GM23338 (cell line): ENCODE results near the gene FBXW7. TPM values are rescaled to one million over a fixed set of nuclear protein-coding genes. Genes with fewer than 3 reads are reported as not detected.

Experiments used
- ATAC-seq: fragments of 200-7000 bp; cut with Tn5 transposase; 3 replicates; pipeline ENCODE4 v1.9.1; 2020
- DNase-seq: peaks from one replicate; pipeline ENCODE4 v3.0.0-alpha.2; 2015; ENCODE audit warnings: low spot score
- H2AFZ ChIP-seq: fragments of 200-600 bp; sonication (generic); 2 replicates; pipeline ENCODE4 v1.8.0; 2016; ENCODE audit warnings: antibody characterized with exemption, mild to moderate bottlenecking, moderate library complexity
- H3F3A ChIP-seq: fragments of 200-600 bp; sonication (generic); replicated peaks from 2 replicates; pipeline ENCODE4 v1.8.0; 2017; ENCODE audit warnings: antibody characterized with exemption, mixed run types, low read depth
- H3K27ac ChIP-seq: fragments of 200-600 bp; sonication (generic); 2 replicates; pipeline ENCODE4 v1.6.1; 2016; ENCODE audit warnings: low read depth
- H3K27me3 ChIP-seq: fragments of 200-600 bp; sonication (generic); 2 replicates; pipeline ENCODE4 v1.8.0; 2016; ENCODE audit warnings: mild to moderate bottlenecking, mixed run types, moderate library complexity; ENCODE audit not compliant: insufficient read depth
- H3K36me3 ChIP-seq: fragments of 200-600 bp; sonication (generic); 2 replicates; pipeline ENCODE4 v1.8.0; 2016; ENCODE audit warnings: mild to moderate bottlenecking; ENCODE audit not compliant: insufficient read depth
- H3K4me1 ChIP-seq: fragments of 200-600 bp; sonication (generic); 2 replicates; pipeline ENCODE4 v1.8.0; 2016; ENCODE audit warnings: mild to moderate bottlenecking, moderate library complexity; ENCODE audit not compliant: insufficient read depth
- H3K4me2 ChIP-seq: fragments of 200-600 bp; sonication (generic); 2 replicates; pipeline ENCODE4 v1.7.1; 2017; ENCODE audit warnings: mixed run types
- H3K4me3 ChIP-seq: fragments of 200-600 bp; sonication (generic); 2 replicates; pipeline ENCODE4 v1.6.1; 2016; ENCODE audit warnings: mixed run types
- H3K79me2 ChIP-seq: fragments of 200-600 bp; sonication (generic); replicated peaks from 2 replicates; pipeline ENCODE4 v1.8.0; 2017; ENCODE audit warnings: mild to moderate bottlenecking; ENCODE audit not compliant: insufficient read depth
- H3K9me2 ChIP-seq: fragments of 200-600 bp; sonication (generic); 2 replicates; pipeline ENCODE4 v1.8.0; 2017; ENCODE audit not compliant: insufficient read depth
- H4K20me1 ChIP-seq: fragments of 200-600 bp; sonication (generic); replicated peaks from 2 replicates; pipeline ENCODE4 v1.8.0; 2017; ENCODE audit warnings: mild to moderate bottlenecking; ENCODE audit not compliant: insufficient read depth
- H3K27ac Mint-ChIP-seq: 2 replicates; pipeline ENCODE4 v1.8.0; 2020; ENCODE audit warnings: inconsistent platforms, mild to moderate bottlenecking, moderate library complexity, mixed read lengths
- H3K27me3 Mint-ChIP-seq: 3 replicates; pipeline ENCODE4 v1.8.0; 2022; ENCODE audit warnings: low read depth, mild to moderate bottlenecking, moderate library complexity, mixed read lengths, inconsistent platforms; ENCODE audit not compliant: insufficient read depth, poor library complexity
- H3K36me3 Mint-ChIP-seq: 3 replicates; pipeline ENCODE4 v1.8.0; 2021; ENCODE audit warnings: low read depth, mild to moderate bottlenecking, inconsistent platforms, moderate library complexity, mixed read lengths
- H3K4me1 Mint-ChIP-seq: 3 replicates; pipeline ENCODE4 v1.8.0; 2020; ENCODE audit warnings: mild to moderate bottlenecking, inconsistent platforms, mixed read lengths
- H3K4me3 Mint-ChIP-seq: 3 replicates; pipeline ENCODE4 v1.8.0; 2021; ENCODE audit warnings: moderate library complexity, mild to moderate bottlenecking, inconsistent platforms, mixed read lengths
- H3K9me3 Mint-ChIP-seq: 3 replicates; pipeline ENCODE4 v1.8.0; 2020; ENCODE audit warnings: moderate library complexity, mild to moderate bottlenecking, inconsistent platforms, mixed read lengths
- EZH2 ChIP-seq: fragments of 200-600 bp; sonication (generic); IDR thresholded peaks from one replicate; pipeline ENCODE4 v1.8.0; 2017; ENCODE audit warnings: antibody characterized with exemption, mild to moderate bottlenecking, low read depth; ENCODE audit not compliant: unreplicated experiment
- JUNB ChIP-seq: IDR thresholded peaks from one replicate; pipeline ENCODE4 v1.6.1; 2016; ENCODE audit warnings: antibody characterized with exemption; ENCODE audit not compliant: unreplicated experiment
- NANOG ChIP-seq: IDR thresholded peaks from 2 replicates; pipeline ENCODE4 v1.6.1; 2016; ENCODE audit warnings: antibody characterized with exemption, borderline replicate concordance
- STAT1 ChIP-seq: IDR thresholded peaks from one replicate; pipeline ENCODE4 v1.6.1; 2016; ENCODE audit warnings: antibody characterized with exemption; ENCODE audit not compliant: unreplicated experiment
- ZNF331 ChIP-seq: fragments of 250-450 bp; sonication (Bioruptor Pico); IDR thresholded peaks from 2 replicates; pipeline ENCODE4 v1.5.0; 2020; ENCODE audit warnings: low read depth, mild to moderate bottlenecking, moderate library complexity
- ZNF462 ChIP-seq: fragments of 250-450 bp; sonication (Bioruptor Pico); IDR thresholded peaks from 2 replicates; pipeline ENCODE4 v1.5.0; 2020; ENCODE audit warnings: mild to moderate bottlenecking, moderate library complexity
- polyA plus RNA-seq: library from polyadenylated mRNA; unstranded; fragments of >200 nt; fragmentation: Nextera tagmentation; extraction: Ambion mirVana; gene quantifications from 2 replicates; pipeline ENCODE4 v1.2.1, GENCODE V29; 2016
- total RNA-seq: library from RNA; depleted of rRNA; stranded (reverse); fragments of >200 nt; shearing (Covaris generic); gene quantifications from 2 replicates; pipeline ENCODE4 v1.2.3, GENCODE V29; 2014
- TF ChIP-seq, protein P1 (sequence below): IDR thresholded peaks from one replicate; pipeline ENCODE4 v1.6.1; 2018; ENCODE audit warnings: antibody characterized with exemption; ENCODE audit not compliant: unreplicated experiment

FBXW7 gene
- total and polyA plus RNA-seq, 2 experiments from 2014 or later: 25.8 to 34.7 TPM

GRCh38 chr4:152458801-152459302, 77.0 kb downstream of the FBXW7 start (continued):
- TF ChIP-seq ZNF462 (CRISPR knock-in tag): no peak

DNA sequence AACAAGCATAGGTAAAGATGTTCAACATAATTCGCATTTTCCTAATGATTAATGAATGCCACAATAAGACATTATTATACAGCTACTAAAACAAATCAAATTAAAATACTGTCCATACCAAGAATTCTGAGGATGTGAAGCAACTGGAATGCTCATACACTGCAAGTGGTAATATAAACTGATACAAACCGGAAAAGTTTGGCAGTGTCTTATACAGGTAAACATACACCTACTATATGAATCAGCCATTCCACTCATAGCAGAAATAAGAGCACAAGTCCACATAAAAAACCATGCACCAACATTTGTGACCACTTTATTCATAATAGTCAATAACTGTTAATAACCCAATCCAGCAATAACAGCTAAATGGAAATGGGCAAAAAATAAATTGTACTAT, 79.3 kb downstream of the FBXW7 start:
- Histone ChIP-seq H3K9me2 (no peaks in the 10 kb centered on the region), H4K20me1 (peaks cover 4% of the 10 kb centered on the region), H3K36me3 (no peaks in the 10 kb centered on the region), H3K27ac (no peak overlapping the region), H3K4me3 (no peak overlapping the region), H3F3A (no peaks in the 10 kb centered on the region), H3K79me2 (peaks cover 69% of the 10 kb centered on the region), H3K4me1 (no peaks in the 10 kb centered on the region), H3K27me3 (no peaks in the 10 kb centered on the region), H3K4me2 (no peak overlapping the region), H2AFZ (no peak overlapping the region)
- Mint-ChIP-seq H3K9me3 (no peaks in the 10 kb centered on the region), H3K36me3 (no peaks in the 10 kb centered on the region), H3K4me3 (no peak overlapping the region), H3K27ac (no peak overlapping the region), H3K27me3 (peaks cover 1% of the 10 kb centered on the region), H3K4me1 (peaks cover 4% of the 10 kb centered on the region)
- no peak for DNase-seq
- no peak for ATAC-seq
- TF ChIP-seq JUNB (no peak), ZNF331 (CRISPR knock-in tag) (no peak), EZH2 (no peak), STAT1 (no peak), NANOG (no peak)
- TF ChIP-seq, protein P1, sequence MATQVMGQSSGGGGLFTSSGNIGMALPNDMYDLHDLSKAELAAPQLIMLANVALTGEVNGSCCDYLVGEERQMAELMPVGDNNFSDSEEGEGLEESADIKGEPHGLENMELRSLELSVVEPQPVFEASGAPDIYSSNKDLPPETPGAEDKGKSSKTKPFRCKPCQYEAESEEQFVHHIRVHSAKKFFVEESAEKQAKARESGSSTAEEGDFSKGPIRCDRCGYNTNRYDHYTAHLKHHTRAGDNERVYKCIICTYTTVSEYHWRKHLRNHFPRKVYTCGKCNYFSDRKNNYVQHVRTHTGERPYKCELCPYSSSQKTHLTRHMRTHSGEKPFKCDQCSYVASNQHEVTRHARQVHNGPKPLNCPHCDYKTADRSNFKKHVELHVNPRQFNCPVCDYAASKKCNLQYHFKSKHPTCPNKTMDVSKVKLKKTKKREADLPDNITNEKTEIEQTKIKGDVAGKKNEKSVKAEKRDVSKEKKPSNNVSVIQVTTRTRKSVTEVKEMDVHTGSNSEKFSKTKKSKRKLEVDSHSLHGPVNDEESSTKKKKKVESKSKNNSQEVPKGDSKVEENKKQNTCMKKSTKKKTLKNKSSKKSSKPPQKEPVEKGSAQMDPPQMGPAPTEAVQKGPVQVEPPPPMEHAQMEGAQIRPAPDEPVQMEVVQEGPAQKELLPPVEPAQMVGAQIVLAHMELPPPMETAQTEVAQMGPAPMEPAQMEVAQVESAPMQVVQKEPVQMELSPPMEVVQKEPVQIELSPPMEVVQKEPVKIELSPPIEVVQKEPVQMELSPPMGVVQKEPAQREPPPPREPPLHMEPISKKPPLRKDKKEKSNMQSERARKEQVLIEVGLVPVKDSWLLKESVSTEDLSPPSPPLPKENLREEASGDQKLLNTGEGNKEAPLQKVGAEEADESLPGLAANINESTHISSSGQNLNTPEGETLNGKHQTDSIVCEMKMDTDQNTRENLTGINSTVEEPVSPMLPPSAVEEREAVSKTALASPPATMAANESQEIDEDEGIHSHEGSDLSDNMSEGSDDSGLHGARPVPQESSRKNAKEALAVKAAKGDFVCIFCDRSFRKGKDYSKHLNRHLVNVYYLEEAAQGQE: no peak
